K562 (cell line): ENCODE measurements around the gene DYNC2I2. TPM values are rescaled to one million over a fixed set of nuclear protein-coding genes. Genes with fewer than 3 reads are reported as not detected.
A peak's percentile ranks its signal among the peaks of the same experiment; 100 is the strongest.

Experiments
- ATAC-seq: fragments of 200-7000 bp; cut with Tn5 transposase; 3 replicates; pipeline ENCODE4 v1.9.1; 2020; ENCODE audit warnings: moderate library complexity
- BruUV-seq: library from RNA; stranded (reverse); fragments of 400-500 nt; replicated peaks from 2 replicates; lab custom pipeline; 2021; lab: Mats Ljungman, UMichigan
- CTCF ChIA-PET: fragments of 300-600 bp; formaldehyde crosslinking; extraction: SDS; loops from one replicate; lab custom pipeline; 2021; ENCODE audit warnings: low intra/inter-chr PET ratio; lab: Yijun Ruan, JAX
- POLR2A ChIA-PET: fragments of 300-600, 350-650 bp; sonication (Branson Sonifier 250); formaldehyde crosslinking; extraction: SDS; loops from one replicate; lab custom pipeline; 2021; ENCODE audit warnings: antibody characterized with exemption, inconsistent platforms; lab: Yijun Ruan, JAX
- DNase-seq, 4 experiments: peaks; one replicate each; pipeline versions ENCODE4 v3.0.0 to v3.0.0-alpha.2; 2011 to 2018; ENCODE audit warnings: low spot score in 3 of 4, mixed read lengths in 3 of 4; ENCODE audit errors: extremely low read depth in 1 of 4
- FAIRE-seq: peaks from 2 replicates; lab custom pipeline; 2011; peaks lifted over from hg19 to GRCh38; lab: Jason Lieb, UNC
- H2AFZ ChIP-seq: 2 replicates; pipeline ENCODE4 v1.6.0; 2011; ENCODE audit warnings: low read depth, low read length, control low read depth, inconsistent platforms
- H3K27ac ChIP-seq: fragments of 200-600 bp; 3 replicates; pipeline ENCODE4 v1.8.0; 2011; ENCODE audit warnings: low read depth, mild to moderate bottlenecking, control low read depth, inconsistent platforms, low read length, moderate library complexity, mixed read lengths; ENCODE audit errors: extremely low read depth
- H3K27me3 ChIP-seq, 2 experiments: fragments of 300-600 bp in 1 of 2; 2 replicates in 1 of 2; 3 replicates in 1 of 2; pipeline versions ENCODE4 v1.6.0 to v1.8.0; 2011; ENCODE audit warnings: inconsistent platforms in 2 of 2, low read length in 2 of 2, mild to moderate bottlenecking in 1 of 2, mixed read lengths in 1 of 2, moderate library complexity in 1 of 2; ENCODE audit not compliant: control insufficient read depth in 2 of 2, insufficient read depth in 2 of 2
- H3K36me3 ChIP-seq: fragments of 300-600 bp; 3 replicates; pipeline ENCODE4 v1.8.0; 2011; ENCODE audit warnings: mild to moderate bottlenecking, low read length, inconsistent platforms; ENCODE audit not compliant: control insufficient read depth, insufficient read depth
- H3K4me1 ChIP-seq, 2 experiments: fragments of 200-600 bp in 1 of 2; replicated peaks in 1 of 2; 2 replicates in 1 of 2; 3 replicates in 1 of 2; pipeline versions ENCODE4 v1.5.1 to v1.8.0; 2011; ENCODE audit warnings: inconsistent platforms in 2 of 2, low read length in 2 of 2, mild to moderate bottlenecking in 1 of 2, mixed read lengths in 1 of 2, moderate library complexity in 1 of 2; ENCODE audit not compliant: control insufficient read depth in 2 of 2, insufficient read depth in 2 of 2
- H3K4me2 ChIP-seq: 2 replicates; pipeline ENCODE4 v1.6.1; 2011; ENCODE audit warnings: low read length, control low read depth, inconsistent platforms, mixed read lengths; ENCODE audit not compliant: insufficient read depth
- H3K4me3 ChIP-seq: fragments of 200-600 bp; sonication (generic), shearing (Covaris generic); 2 replicates; pipeline ENCODE4 v1.5.1; 2016; ENCODE audit warnings: control low read depth, inconsistent platforms
- H3K79me2 ChIP-seq: fragments of 200-600 bp; 3 replicates; pipeline ENCODE4 v1.8.0; 2011; ENCODE audit warnings: low read length, inconsistent platforms; ENCODE audit not compliant: control insufficient read depth, insufficient read depth
- H3K9ac ChIP-seq, 2 experiments: 2 replicates each; pipeline versions ENCODE4 v1.6.0 to v1.6.1; 2011; ENCODE audit warnings: low read depth in 2 of 2, low read length in 2 of 2, control low read depth in 1 of 2, inconsistent platforms in 1 of 2, mild to moderate bottlenecking in 1 of 2, mixed read lengths in 1 of 2; ENCODE audit not compliant: insufficient read depth in 1 of 2
- H3K9me1 ChIP-seq: one replicate; pipeline ENCODE4 v1.6.0; 2011; ENCODE audit warnings: inconsistent platforms, mild to moderate bottlenecking, low read length, moderate library complexity; ENCODE audit not compliant: control insufficient read depth, insufficient read depth
- H3K9me3 ChIP-seq: replicated peaks from 2 replicates; pipeline ENCODE4 v1.5.1; 2011; ENCODE audit warnings: low read depth, low read length, inconsistent platforms; ENCODE audit not compliant: control insufficient read depth, insufficient read depth
- H4K20me1 ChIP-seq: replicated peaks from 2 replicates; pipeline ENCODE4 v1.6.1; 2011; ENCODE audit warnings: low read length, inconsistent platforms, mixed read lengths; ENCODE audit not compliant: control insufficient read depth, insufficient read depth
- ARNT ChIP-seq, 2 experiments: fragments of 450-650 bp; IDR thresholded peaks; 2 replicates each; pipeline ENCODE4 v1.6.1; 2016; ENCODE audit warnings: mild to moderate bottlenecking in 1 of 2
- FOXO4 ChIP-seq: fragments of 450-650 bp; formaldehyde crosslinking; IDR thresholded peaks from 2 replicates; pipeline ENCODE4 v1.4.0; 2020; ENCODE audit warnings: mild to moderate bottlenecking, moderate library complexity
- GTF2B ChIP-seq: IDR thresholded peaks from 2 replicates; pipeline ENCODE4 v1.6.1; 2011; ENCODE audit not compliant: insufficient read length; ENCODE audit errors: extremely low read depth
- IFI16 ChIP-seq: fragments of 250-450 bp; sonication (Bioruptor Pico); IDR thresholded peaks from 2 replicates; pipeline ENCODE4 v2.1.2; 2022; ENCODE audit warnings: mild to moderate bottlenecking, inconsistent platforms
- NR1H2 ChIP-seq: sonication (generic); formaldehyde crosslinking; IDR thresholded peaks from 2 replicates; pipeline ENCODE4 v1.4.0; 2020; ENCODE audit warnings: mild to moderate bottlenecking, missing genetic modification reagents
- POLR2A ChIP-seq: fragments of 450-650 bp; conservative IDR thresholded peaks from 2 replicates; pipeline ENCODE4 v1.6.1; 2016
- SUPT5H ChIP-seq: fragments of 450-650 bp; IDR thresholded peaks from 2 replicates; pipeline ENCODE4 v1.6.1; 2016
- THRB ChIP-seq: fragments of 450-650 bp; formaldehyde crosslinking; conservative IDR thresholded peaks from 2 replicates; pipeline ENCODE4 v1.4.0; 2022; ENCODE audit warnings: mild to moderate bottlenecking, missing genetic modification characterization
- ZBTB5 ChIP-seq: fragments of 450-650 bp; IDR thresholded peaks from 2 replicates; pipeline ENCODE4 v1.6.1; 2017; ENCODE audit warnings: antibody characterized with exemption
- ZNF609 ChIP-seq: sonication (generic); formaldehyde crosslinking; IDR thresholded peaks from 2 replicates; pipeline ENCODE4 v1.8.1; 2023; ENCODE audit warnings: missing genetic modification reagents, mild to moderate bottlenecking, borderline replicate concordance
- WGBS: fragments of 100-300 bp; shearing (Covaris generic); methylation state at CpG from one replicate; pipeline ENCODE4 v1.1.6; 2016; ENCODE audit warnings: low coverage, mixed read lengths; ENCODE audit not compliant: insufficient coverage; ENCODE audit errors: missing lambda C conversion rate; 5-methylcytosine and 5-hydroxymethylcytosine counted together
- in situ Hi-C: fragments of 300-500 bp; cut with MboI; formaldehyde crosslinking; loops from 4 replicates; pipeline ENCODE4 v1.15.0; 2018; ENCODE audit warnings: inconsistent platforms, mixed read lengths
- intact Hi-C: fragments of 100-400 bp; cut with micrococcal nuclease; formaldehyde crosslinking; loops from 2 replicates; pipeline ENCODE4 v1.14.2; 2022
- polyA plus RNA-seq, 8 experiments: library from polyadenylated mRNA; depleted of rRNA in 4 of 8; stranded (reverse) in 5 of 8; unstranded in 3 of 8; fragments of >200 nt; fragmentation: Nextera tagmentation in 2 of 8; fragmentation: Illumina TruSeq in 1 of 8; extraction: Ambion mirVana in 2 of 8; extraction: Trizol in 1 of 8; gene quantifications; 2 replicates each; pipeline versions ENCODE4 v1.2.1 to v1.2.3, GENCODE V29; 2011 to 2014; ENCODE audit warnings: inconsistent platforms in 1 of 8, missing spikeins in 1 of 8
- total RNA-seq, 7 experiments: library from RNA; depleted of rRNA in 6 of 7; stranded (reverse); fragments of >200 nt in 6 of 7; fragmentation: Illumina TruSeq in 2 of 7; extraction: Trizol in 2 of 7; gene quantifications; 2 replicates each; pipeline versions ENCODE4 v1.2.1 to v1.2.3, GENCODE V29; 2011 to 2021; ENCODE audit warnings: low replicate concordance in 1 of 7

The DYNC2I2 gene
- total and polyA plus RNA-seq, 9 of the 15 experiments (the other 6 are each of a cell fraction or from before 2014, with no cell fraction given) = 1.5 to 249 (median 70.0) TPM

GRCh38 chr9:128693738-128694137 is 37.1 kb upstream of the DYNC2I2 start (continued):
- 0 out of 2 replicates have a peak, but pooled peaks have one; percentile 47 for TF ChIP-seq THRB (CRISPR knock-in tag)
- TF ChIP-seq SUPT5H = peak; percentile 57
- TF ChIP-seq ARNT (IDR thresholded peaks at IDR 0.05) = 0 out of 4 replicates have a peak, but pooled peaks of 1 of the 2 experiments have one; percentile 25
- 0 out of 2 replicates have a peak, but pooled peaks have one; percentile 16 for TF ChIP-seq ZBTB5
- peak; percentile 56; the same call in 1 of the 2 replicates for TF ChIP-seq POLR2A
- TF ChIP-seq, all 486 proteins: peak for 16; not testable (repeated sequence) for 470

GRCh38 chr9:128690684-128691034 is 34.0 kb upstream of the DYNC2I2 start:
- H3K27me3 ChIP-seq = no peaks in the 10 kb centered on the region
- H3K79me2 ChIP-seq = peaks cover 58% of the 10 kb centered on the region
- peaks cover 14% of the 10 kb centered on the region for H4K20me1 ChIP-seq
- 0 out of 2 replicates have a peak overlapping the region, but pooled peaks have one; percentile 20 for H2AFZ ChIP-seq
- peak overlapping the region; percentile 98 for H3K4me2 ChIP-seq
- H3K4me3 ChIP-seq = peak overlapping the region; percentile 71
- FAIRE-seq (no peak), ATAC-seq (no peak), DNase-seq (no peak)
- peak overlapping the region; percentile 92 to 94 for H3K9ac ChIP-seq
- no peaks in the 10 kb centered on the region for H3K9me1 ChIP-seq
- CTCF ChIA-PET = no interaction called here
- H3K36me3 ChIP-seq = peaks cover 51% of the 10 kb centered on the region
- H3K9me3 ChIP-seq = no peaks in the 10 kb centered on the region
- H3K4me1 ChIP-seq = peaks cover 17 to 21% of the 10 kb centered on the region in 2 experiments
- in situ Hi-C loops (loop anchor here (10.0 kb wide), 3 partner anchors 446 to 1094 kb away; no protein-coding TSS in a partner anchor), intact Hi-C loops (loop anchor here (1.0 to 10.0 kb wide), 2 partner anchors 349 to 984 kb away; no protein-coding TSS in a partner anchor)
- BruUV-seq = TSS peak; percentile 33
- peak overlapping the region; percentile 88 for H3K27ac ChIP-seq
- under 1% methylated on average over 5 of the region's 5 CpGs for WGBS
- POLR2A ChIA-PET = interaction anchor here (0.6 to 2.6 kb wide), 5 partner anchors 10 to 1857 kb away, joined by 3 to 10 read pairs (median 3); no protein-coding TSS in a partner anchor
- TF ChIP-seq FOXO4 (CRISPR knock-in tag) (no peak), ZNF609 (CRISPR knock-in tag) (no peak), IFI16 (CRISPR knock-in tag) (no peak), POLR2A (0 out of 2 replicates have a peak, but pooled peaks have one; percentile 35), GTF2B (no peak), NR1H2 (CRISPR knock-in tag) (no peak)
